ENCODE results near the gene SLCO4C1. TPM values are rescaled to one million over a fixed set of nuclear protein-coding genes. Genes with fewer than 3 reads are reported as not detected.

Gene SLCO4C1
- total RNA-seq, 1 experiment from 2014 or later = 4.8 TPM

DNA sequence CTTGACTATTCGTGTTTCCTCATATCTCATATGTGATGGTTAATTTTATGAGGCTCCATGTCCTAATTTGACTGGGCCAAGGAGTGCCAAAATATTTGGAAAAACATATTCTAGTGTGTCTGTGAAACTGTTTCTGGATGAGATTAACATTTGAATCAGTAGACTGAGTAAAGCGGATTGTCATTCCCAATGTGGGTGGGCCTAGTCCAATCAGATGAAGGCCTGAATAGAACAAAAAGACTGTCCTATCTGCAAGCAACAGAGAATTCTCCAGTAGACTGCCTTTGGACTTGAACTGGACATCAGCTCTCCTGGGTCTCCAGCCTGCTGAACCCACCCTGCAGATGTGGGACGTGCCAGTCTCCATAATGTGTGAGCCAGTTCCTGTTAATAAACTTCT, 13.5 kb upstream of the SLCO4C1 start:
- Histone ChIP-seq H3K27me3 (ENCODE audit: insufficient read depth, low read length) (no peaks in the 10 kb centered on the region), H2BK120ac (ENCODE audit: low read depth, low read length, poor library complexity, severe bottlenecking) (no peak overlapping the region), H4K8ac (replicated peaks; ENCODE audit: insufficient read length, low read depth, low read length) (no peak overlapping the region), H4K5ac (ENCODE audit: insufficient read length, low read depth, low read length) (no peak overlapping the region), H3T11ph (ENCODE audit: low read length) (no peak overlapping the region), H3K56ac (ENCODE audit: insufficient read length, low read depth, low read length) (no peak overlapping the region), H3K4me2 (ENCODE audit: insufficient read depth, insufficient read length, low read length) (no peak overlapping the region), H2BK12ac (ENCODE audit: insufficient read length, low read depth, low read length) (no peak overlapping the region), H3K4ac (ENCODE audit: low read depth, low read length) (no peak overlapping the region), H2BK15ac (ENCODE audit: low read depth, low read length) (no peak overlapping the region), H3K23me2 (ENCODE audit: insufficient read length, low read depth, low read length, poor library complexity, severe bottlenecking) (no peaks in the 10 kb centered on the region), H3K14ac (ENCODE audit: insufficient read depth, low read length) (no peak overlapping the region), H3K79me1 (ENCODE audit: insufficient read depth, low read depth, low read length, poor library complexity, severe bottlenecking) (no peaks in the 10 kb centered on the region), H3K23ac (ENCODE audit: insufficient read length, low read depth, low read length) (no peak overlapping the region), H2AK5ac (ENCODE audit: insufficient read length, low read length) (no peak overlapping the region), H3K79me2 (ENCODE audit: insufficient read depth, low read length) (no peaks in the 10 kb centered on the region), H2AFZ (ENCODE audit: low read length) (no peak overlapping the region), H2BK20ac (ENCODE audit: low read depth, low read length, poor library complexity, severe bottlenecking) (no peak overlapping the region), H4K20me1 (ENCODE audit: control insufficient read depth, insufficient read depth, insufficient read length) (no peaks in the 10 kb centered on the region), H2BK5ac (ENCODE audit: insufficient read length, low read length) (no peak overlapping the region), H3K9me3 (ENCODE audit: control insufficient read depth, low read depth, low read length) (no peaks in the 10 kb centered on the region), H3K9ac (ENCODE audit: extremely low read depth, insufficient read length, low read length) (no peak overlapping the region), H4K91ac (ENCODE audit: insufficient read length, low read depth, low read length) (no peak overlapping the region), H3K18ac (ENCODE audit: insufficient read length, low read depth, low read length) (no peak overlapping the region), H3K4me1 (ENCODE audit: insufficient read depth, low read length) (no peaks in the 10 kb centered on the region), H3K27ac (ENCODE audit: insufficient read length, low read depth, low read length) (no peak overlapping the region)
- Mint-ChIP-seq H3K4me1 (peaks cover 0 to 3% of the 10 kb centered on the region in 2 experiments; a peak in 1 of 4 replicates), H3K4me3 (no peak overlapping the region), H3K9me3 (peaks cover 3% of the 10 kb centered on the region in 2 experiments; a peak in 3 of 5 replicates), H3K36me3 (ENCODE audit: insufficient read depth in 1 of 3, low read depth in 3 of 3) (peaks cover 0 to 4% (median 3%) of the 10 kb centered on the region in 3 experiments; a peak in 1 of 7 replicates), H3K27ac (no peak overlapping the region), H3K27me3 (ENCODE audit: low read depth) (no peaks in the 10 kb centered on the region)
- no CpG with 5 or more reads among the region's 3 CpGs for WGBS (ENCODE audit: extremely low coverage, insufficient read length, low lambda C conversion rate)
- DNase-seq = no peak
- TF ChIP-seq, protein P1, sequence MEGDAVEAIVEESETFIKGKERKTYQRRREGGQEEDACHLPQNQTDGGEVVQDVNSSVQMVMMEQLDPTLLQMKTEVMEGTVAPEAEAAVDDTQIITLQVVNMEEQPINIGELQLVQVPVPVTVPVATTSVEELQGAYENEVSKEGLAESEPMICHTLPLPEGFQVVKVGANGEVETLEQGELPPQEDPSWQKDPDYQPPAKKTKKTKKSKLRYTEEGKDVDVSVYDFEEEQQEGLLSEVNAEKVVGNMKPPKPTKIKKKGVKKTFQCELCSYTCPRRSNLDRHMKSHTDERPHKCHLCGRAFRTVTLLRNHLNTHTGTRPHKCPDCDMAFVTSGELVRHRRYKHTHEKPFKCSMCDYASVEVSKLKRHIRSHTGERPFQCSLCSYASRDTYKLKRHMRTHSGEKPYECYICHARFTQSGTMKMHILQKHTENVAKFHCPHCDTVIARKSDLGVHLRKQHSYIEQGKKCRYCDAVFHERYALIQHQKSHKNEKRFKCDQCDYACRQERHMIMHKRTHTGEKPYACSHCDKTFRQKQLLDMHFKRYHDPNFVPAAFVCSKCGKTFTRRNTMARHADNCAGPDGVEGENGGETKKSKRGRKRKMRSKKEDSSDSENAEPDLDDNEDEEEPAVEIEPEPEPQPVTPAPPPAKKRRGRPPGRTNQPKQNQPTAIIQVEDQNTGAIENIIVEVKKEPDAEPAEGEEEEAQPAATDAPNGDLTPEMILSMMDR (conservative IDR thresholded peaks at IDR 0.05) = no peak
